ENCODE results near the gene CCDC138. TPM values are rescaled to one million over a fixed set of nuclear protein-coding genes. Genes with fewer than 3 reads are reported as not detected.

CCDC138 gene
- total and polyA plus RNA-seq, 8 donors = 3.8 to 22.6 (median 18.8) TPM

DNA sequence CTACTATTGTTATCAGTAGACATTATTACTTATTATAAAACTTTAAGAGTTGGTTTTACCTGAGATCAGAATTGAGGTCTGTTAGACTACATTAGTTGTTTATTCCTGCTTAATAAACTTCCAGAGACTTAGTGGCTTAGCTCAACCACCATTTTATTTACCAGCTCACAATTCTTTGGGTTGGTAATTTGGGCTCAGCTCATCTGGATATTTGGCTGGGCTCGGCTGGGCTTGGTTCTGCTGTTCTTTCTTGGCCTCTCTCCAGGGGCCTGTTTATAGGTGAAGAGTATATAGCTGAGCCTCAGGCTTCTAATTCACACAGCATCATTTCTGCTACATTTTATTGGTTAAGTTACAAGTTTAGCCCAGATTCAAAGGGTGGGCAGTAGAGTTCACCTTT is 67.9 kb downstream of the CCDC138 start:
- no peak overlapping the region for H3K27ac ChIP-seq
- ATAC-seq (no peak), DNase-seq (no peak)
- H3K36me3 ChIP-seq = peaks cover 0 to 10% of the 10 kb centered on the region in 2 donors
- intact Hi-C loops (cut with DNase I) = no loop called here
- no peak overlapping the region for H3K4me3 ChIP-seq
- H3K9me3 ChIP-seq = no peaks in the 10 kb centered on the region
- no peaks in the 10 kb centered on the region for H3K27me3 ChIP-seq
- H3K4me1 ChIP-seq = no peaks in the 10 kb centered on the region
- TF ChIP-seq, protein P1, sequence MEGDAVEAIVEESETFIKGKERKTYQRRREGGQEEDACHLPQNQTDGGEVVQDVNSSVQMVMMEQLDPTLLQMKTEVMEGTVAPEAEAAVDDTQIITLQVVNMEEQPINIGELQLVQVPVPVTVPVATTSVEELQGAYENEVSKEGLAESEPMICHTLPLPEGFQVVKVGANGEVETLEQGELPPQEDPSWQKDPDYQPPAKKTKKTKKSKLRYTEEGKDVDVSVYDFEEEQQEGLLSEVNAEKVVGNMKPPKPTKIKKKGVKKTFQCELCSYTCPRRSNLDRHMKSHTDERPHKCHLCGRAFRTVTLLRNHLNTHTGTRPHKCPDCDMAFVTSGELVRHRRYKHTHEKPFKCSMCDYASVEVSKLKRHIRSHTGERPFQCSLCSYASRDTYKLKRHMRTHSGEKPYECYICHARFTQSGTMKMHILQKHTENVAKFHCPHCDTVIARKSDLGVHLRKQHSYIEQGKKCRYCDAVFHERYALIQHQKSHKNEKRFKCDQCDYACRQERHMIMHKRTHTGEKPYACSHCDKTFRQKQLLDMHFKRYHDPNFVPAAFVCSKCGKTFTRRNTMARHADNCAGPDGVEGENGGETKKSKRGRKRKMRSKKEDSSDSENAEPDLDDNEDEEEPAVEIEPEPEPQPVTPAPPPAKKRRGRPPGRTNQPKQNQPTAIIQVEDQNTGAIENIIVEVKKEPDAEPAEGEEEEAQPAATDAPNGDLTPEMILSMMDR (IDR thresholded peaks at IDR 0.05) = no peak

DNA sequence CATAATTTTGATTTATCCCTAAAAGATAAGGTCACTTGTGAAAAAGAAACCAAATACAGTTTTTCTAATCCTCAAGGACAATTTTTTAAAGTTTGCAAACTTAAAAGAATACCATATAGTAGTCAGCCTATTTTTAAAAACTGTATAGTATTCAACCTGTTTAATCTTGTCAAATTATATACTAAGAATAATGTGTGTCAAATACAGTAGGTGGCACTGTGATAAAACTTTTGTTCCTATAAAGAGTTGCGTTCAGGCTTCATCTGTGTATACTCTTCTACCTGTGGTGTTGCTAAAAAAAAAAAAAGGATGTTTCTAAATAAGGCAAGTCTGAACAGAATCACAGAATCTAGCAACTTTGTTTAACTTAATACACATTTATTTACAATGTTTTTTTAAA is 68.6 kb downstream of the CCDC138 start:
- intact Hi-C loops (cut with DNase I) = no loop called here
- no peak overlapping the region for H3K27ac ChIP-seq
- TF ChIP-seq, protein P1 (IDR thresholded peaks at IDR 0.05) = no peak
- DNase-seq (peak in 1 of 4 donors; percentile 12), ATAC-seq (peak; percentile 62)
- no peak overlapping the region for H3K4me3 ChIP-seq
- no peaks in the 10 kb centered on the region for H3K9me3 ChIP-seq
- no peaks in the 10 kb centered on the region for H3K27me3 ChIP-seq
- H3K4me1 ChIP-seq = no peaks in the 10 kb centered on the region
- peaks cover 0 to 8% of the 10 kb centered on the region in 2 donors for H3K36me3 ChIP-seq

DNA sequence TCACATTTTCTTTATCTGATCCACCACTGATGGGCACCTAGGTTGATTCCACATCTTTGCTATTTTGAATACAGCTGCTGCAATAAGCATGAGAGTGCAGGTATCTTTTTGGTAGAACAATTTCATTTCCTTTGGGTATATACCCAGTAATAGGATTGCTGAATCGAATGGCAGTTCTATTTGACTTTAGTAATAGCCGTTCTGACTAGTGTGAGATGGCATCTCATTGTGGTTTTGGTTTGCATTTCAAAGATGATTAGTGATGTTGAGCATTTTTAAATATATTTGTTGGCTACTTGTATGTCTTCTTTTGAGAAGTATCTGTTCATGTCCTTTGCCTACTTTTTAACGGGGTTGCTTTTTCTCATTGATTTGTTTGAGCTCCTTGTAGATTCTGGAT is 72.3 kb downstream of the CCDC138 start:
- ATAC-seq (no peak), DNase-seq (no peak)
- H3K36me3 ChIP-seq = no peaks in the 10 kb centered on the region
- H3K27me3 ChIP-seq = no peaks in the 10 kb centered on the region
- TF ChIP-seq, protein P1 (IDR thresholded peaks at IDR 0.05) = no peak
- H3K4me1 ChIP-seq = no peaks in the 10 kb centered on the region
- H3K27ac ChIP-seq = no peak overlapping the region
- H3K4me3 ChIP-seq = no peak overlapping the region
- no peaks in the 10 kb centered on the region for H3K9me3 ChIP-seq
- intact Hi-C loops (cut with DNase I) = no loop called here

DNA sequence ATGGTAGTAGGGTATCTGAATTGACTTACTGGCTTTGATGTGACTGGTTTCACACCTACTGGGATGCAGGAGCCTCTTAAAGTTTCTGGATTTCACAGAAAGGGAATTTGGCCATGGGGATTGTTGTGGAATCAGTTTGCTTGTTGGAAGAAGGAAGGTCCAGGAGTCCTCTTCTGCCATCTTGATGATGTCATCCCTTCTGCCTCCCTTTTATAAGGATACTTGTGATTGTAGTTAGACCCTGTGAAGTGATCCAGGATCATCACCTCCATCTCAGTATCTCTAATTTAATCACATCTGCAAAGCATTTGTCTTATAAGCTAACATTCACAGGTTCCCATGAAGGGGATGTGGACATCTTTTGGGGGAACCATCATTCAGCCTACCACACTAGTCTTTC is 79.5 kb downstream of the CCDC138 start:
- DNase-seq (no peak), ATAC-seq (no peak)
- peaks cover 0 to 21% of the 10 kb centered on the region in 2 donors for H3K9me3 ChIP-seq
- intact Hi-C loops (cut with DNase I) = no loop called here
- TF ChIP-seq, protein P1 (IDR thresholded peaks at IDR 0.05) = no peak
- H3K36me3 ChIP-seq = no peaks in the 10 kb centered on the region
- H3K4me1 ChIP-seq = no peaks in the 10 kb centered on the region
- H3K4me3 ChIP-seq = no peak overlapping the region
- H3K27ac ChIP-seq = no peak overlapping the region
- H3K27me3 ChIP-seq = no peaks in the 10 kb centered on the region

DNA sequence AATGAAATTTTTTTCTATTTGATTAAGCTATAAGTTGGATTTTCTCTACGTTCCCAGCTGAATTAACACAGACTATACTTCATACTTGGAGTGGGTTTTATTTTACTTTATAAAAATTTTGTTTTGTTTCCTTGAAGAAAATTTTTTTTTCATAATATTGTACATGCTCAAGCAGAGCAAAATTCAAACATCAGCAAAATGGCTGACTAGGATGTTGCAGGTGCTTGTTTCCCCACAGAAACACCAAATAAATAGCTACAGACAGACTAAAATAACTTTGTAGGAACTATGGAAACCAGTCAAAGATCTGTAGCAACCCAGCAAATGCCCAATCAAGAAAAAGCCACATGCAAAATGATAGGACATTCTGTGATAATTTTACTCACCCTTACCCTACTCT is 82.3 kb downstream of the CCDC138 start:
- TF ChIP-seq, protein P1 (IDR thresholded peaks at IDR 0.05) = no peak

More for the DNA sequence above, 82.3 kb downstream of the CCDC138 start:
- no peaks in the 10 kb centered on the region for H3K27me3 ChIP-seq
- no peak for ATAC-seq
- no peak overlapping the region for H3K27ac ChIP-seq
- intact Hi-C loops (cut with DNase I) = no loop called here
- DNase-seq = no peak
- H3K4me3 ChIP-seq = no peak overlapping the region
- H3K9me3 ChIP-seq = peaks cover 0 to 21% of the 10 kb centered on the region in 2 donors
- H3K36me3 ChIP-seq = no peaks in the 10 kb centered on the region
- no peaks in the 10 kb centered on the region for H3K4me1 ChIP-seq
